Suppressor macrophage (primary cell): ENCODE measurements around the gene OTOP3.

Source experiments
- DNase-seq, 4 experiments: peaks; one replicate each; pipeline ENCODE4 v3.0.0-alpha.2; 2020 to 2022

The OTOP3 gene

DNA sequence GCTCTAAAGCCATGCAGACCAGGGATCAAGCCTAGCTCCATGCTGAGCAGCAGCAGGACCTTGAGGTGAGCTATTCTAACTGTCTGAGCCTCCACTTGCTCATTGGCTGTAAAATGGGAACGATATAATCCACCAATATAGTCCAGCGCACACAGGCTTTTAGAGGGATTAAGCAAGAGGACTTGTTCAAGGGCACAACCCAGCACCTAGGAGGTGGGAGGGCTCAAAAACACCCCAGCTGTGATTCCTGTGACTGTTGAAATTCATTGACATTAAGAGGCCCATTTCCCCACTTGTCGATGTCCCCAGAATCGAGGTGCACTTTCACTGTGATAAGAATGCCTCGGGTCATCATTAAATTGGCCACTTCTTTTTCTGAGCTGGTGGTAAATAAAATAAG lies 16.8 kb upstream of the OTOP3 start:
- DNase-seq = no peak

DNA sequence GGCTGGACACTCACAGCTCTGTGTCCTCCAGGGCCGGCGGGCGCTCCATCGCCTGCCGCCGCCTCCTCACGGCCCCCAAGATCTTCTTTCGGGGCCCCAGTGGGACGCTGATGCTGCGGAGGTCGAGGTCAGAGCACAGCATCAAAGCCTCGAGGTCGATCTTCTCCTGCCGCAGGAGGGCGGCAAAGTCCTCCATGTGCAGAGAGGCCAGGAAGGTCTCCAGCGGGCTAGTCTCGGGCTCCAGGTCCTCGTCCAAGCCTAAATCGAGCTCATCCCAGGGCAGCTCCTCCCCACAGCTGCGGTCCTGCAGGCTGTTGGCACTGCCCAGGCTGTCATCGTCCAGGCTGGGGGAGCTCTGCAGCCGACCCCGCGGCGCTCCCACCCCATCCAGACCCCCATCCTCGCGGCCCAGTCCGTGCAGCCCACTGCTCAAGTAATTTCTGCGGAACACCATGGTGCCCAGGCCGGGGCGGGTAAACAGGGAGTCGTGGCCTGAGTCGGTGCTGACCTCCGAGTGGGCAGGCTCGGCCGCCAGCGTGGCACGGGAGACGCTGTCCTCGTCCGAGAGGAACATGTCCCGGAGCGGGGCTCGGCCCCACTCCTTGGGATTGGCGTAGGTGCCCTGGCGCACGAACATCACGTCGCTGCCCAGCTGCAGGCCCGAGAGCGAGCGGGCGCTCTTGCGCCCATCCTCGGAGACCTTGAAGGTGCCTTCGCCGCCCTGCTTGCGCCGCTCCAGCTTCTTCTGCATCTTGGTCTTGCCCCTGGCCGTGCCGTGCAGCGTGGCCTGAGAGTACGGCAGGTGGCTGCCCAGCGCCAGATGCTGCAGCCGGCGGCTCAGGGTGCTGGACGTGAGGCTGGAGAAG lies 16.0 kb upstream of the OTOP3 start:
- DNase-seq = peak; percentile 29 to 59 (median 45)

DNA sequence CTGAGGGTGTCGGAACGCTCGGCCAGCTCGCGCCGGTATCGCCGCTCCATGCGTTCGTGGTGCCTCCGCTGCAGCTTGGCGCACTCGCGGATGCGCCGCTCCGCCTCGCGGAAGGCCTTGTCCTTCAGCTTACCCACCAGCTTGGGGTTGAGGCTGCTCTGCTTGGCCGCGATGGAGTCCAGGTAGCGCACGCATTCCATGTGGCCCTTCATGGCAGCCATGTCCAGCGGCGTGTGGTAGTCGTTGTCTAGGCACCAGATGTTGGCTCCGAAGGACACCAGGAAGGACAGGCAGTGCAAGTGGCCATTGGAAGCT lies 15.4 kb upstream of the OTOP3 start:
- no peak for DNase-seq

DNA sequence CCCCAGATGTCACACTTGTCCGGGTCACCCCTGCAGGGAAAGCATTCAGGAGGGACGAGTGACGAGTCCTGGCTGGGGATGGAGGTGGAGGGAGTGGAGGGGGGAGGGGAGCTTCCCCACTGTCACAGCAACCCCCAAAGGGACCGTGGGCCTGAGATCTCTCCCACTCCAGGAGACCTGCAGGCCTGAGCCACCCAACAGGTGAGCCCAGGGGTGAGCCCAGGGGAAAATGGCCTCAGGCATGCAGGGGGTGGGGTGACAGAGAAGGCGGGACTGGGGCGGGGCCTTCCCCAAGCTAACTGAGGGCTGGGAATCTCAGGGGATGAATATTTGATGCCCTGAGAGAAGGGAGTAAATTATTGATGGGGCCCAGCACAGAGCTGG lies 15.1 kb upstream of the OTOP3 start:
- no peak for DNase-seq

DNA sequence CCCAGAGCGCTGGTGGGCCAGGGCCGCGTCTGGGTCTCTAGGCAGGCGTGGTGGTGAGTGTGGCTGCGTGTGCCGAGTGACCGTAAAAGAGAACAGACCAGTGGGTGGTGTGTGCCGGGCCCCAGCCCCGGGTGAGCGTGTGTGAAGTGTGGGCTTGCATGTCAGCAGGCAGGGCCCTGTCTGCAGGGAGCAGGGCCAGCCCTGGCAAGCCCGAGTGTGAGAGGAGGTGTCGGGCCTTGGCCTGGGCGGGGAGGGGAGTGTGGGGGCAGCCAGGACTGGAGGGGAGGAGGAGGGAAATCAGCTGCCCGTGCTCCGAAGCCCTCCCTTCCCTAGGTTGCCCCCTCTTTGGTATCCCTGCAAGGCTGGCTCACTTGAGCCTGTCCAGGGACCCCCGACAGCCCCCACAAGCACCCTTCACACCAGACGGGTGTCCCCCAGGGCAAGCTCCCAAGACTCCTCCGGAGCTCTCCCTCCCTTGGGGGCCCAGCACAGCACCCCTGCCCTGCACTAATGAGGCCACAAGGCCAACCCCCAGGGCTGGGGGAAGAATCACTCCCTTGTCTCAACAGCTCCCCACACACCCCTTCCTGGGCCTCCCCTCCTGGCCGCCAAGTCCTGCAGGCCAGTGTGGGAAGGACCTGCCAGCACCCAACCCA lies 14.5 kb upstream of the OTOP3 start:
- no peak for DNase-seq

DNA sequence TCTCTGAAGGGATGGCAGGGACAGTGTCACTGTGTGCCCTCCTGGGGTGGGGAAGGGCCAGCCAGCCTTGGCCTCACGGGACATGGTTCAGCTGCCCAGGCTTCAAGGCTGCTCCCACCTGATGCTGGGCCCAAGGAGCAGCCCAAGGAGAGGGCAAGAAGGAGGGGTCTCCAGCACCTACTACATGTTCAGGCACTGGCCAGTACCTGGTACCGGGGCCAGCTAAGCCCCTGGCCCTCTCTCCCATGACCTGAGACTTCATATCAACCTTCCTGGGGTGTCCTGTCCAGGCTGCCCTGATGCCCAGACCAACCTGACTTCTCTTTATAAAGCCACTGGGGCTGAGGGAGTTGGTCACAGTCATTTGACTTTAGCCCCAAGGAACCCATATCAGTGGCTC lies 13.9 kb upstream of the OTOP3 start:
- no peak for DNase-seq

DNA sequence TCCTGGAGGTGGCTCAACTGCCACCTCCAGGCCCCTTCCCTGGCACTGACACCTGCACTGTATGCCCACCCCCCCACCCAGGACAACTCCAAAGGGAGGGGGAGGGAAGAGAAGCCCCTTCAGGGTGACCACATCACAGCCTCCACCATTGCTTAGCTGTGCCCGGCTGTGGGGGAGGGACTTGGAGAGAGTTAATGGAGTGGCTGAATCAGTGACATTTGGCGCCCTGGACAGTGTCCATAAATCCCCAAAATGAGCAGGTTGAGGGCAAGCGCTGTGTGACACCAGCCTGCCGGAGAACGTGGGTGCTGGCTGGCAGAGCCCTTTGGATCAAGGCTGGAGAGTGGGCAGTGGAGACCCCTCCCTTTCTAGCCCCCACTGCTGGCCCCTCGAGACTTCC lies 13.5 kb upstream of the OTOP3 start:
- DNase-seq = no peak

DNA sequence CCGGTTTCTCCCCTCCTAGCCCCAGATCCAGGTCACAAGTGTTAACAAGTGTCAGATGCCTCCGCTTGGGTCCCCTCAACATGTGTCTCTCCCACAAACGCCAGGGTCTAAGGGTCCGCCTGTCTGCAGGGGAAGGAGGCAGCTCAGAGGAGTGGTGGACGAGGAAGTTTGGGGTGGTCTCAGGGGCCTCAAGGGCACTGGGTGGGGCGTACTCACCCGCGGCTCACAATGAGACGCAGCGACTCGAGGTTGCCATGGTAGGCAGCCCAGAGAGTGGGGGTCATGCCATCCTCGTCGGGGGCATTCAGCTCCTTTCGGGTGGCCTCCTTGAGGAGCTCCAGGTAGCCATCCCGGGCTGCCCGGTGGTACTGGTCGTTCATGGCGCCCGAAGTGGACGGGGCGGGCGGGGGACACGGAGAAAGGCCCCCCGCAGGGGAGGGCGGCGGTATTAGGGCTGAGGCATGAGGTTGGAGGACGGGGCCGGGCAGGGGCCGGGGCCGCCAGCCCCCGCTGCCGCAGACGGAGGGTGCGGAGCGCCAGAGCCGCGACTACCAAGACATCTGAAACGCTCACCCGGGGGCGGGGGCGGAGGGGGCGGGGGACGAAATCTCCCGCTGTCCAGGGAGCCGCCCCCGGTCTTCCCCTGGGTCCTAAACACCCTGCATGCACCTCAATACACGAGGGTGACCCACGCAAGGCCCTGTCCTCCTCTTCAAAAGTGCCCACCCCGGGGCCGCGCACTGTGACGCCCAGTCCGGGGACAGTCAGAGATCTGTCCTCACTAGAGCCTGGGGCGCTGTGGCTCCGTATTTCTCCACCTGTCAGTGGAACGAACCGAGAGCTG lies 12.8 kb upstream of the OTOP3 start, which contains the start of gene USH1G:
Gene USH1G, minus strand, starts transcription at position 562 of the 844 bp plus-strand sequence. Its CDS starts 182 bp downstream, at position 380.
- peak in 1 of 4 experiments; percentile 18 for DNase-seq

DNA sequence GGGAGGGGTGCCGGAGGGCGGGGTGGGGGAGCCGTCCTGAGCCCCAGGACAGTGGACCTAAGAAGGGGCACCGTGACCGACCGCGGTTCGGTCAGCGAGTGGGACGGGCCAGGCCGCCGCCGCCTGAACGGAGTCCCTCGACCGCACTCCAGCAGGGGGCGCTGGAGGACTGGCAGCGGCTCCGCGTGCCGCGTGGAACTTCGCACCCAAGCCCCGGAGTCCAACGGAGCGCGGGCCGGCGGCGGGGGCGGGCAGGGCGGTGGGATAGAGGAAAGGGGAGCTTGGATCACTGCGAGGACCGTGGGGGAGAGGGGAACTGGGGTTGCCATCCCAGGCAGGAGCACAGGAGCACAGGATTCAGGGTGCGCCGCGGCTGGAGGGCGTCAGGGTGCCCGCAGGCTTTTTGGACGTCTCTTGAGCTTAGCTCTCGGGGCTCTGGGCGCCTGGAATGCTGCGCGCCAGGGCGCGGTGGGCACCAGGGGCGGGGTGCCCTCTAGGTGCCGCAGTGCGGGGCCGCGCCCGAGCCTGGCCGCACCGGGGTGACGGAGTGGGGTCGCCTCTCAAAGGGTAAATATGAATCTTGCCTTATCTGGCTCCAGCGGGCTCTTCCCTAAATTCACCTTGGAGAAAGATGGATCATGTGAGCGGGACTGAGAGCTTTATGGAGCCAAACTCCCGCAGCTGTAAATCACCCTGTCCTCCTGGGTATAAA lies 12.0 kb upstream of the OTOP3 start:
- peak; percentile 74 to 90 (median 84) for DNase-seq

DNA sequence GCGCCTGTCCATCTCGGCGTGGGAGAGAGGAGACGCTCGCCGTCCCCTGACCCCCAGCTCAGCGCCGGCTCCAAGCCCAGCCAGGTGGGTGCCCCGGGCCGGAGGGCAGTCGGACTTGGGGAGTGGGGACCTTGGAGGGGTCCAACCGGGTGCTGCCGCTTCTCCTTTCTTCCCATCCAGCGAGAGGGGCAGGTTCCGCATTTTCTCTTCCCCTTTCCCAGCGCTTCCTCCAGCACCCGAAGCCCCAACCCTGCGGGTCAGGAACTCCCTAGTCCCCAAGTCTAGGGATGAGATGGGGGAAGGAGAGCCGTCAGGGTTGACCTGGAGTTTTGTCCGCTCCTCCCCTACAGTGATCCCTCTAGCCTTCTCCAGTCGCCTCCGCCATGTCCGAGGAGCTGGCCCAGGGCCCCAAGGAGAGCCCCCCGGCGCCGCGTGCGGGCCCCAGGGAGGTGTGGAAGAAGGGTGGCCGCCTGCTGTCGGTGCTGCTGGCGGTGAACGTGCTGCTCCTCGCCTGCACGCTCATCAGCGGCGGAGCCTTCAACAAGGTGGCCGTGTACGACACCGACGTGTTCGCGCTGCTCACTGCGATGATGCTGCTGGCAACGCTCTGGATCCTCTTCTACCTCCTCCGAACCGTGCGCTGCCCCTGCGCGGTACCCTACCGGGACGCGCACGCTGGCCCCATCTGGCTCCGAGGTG lies 11.3 kb upstream of the OTOP3 start, which contains the start of gene OTOP2:
Gene OTOP2, plus strand, starts transcription at position 24 of the 699 bp plus-strand sequence. Its CDS starts 360 bp downstream, at position 384.
- peak; percentile 82 to 90 (median 88) for DNase-seq

DNA sequence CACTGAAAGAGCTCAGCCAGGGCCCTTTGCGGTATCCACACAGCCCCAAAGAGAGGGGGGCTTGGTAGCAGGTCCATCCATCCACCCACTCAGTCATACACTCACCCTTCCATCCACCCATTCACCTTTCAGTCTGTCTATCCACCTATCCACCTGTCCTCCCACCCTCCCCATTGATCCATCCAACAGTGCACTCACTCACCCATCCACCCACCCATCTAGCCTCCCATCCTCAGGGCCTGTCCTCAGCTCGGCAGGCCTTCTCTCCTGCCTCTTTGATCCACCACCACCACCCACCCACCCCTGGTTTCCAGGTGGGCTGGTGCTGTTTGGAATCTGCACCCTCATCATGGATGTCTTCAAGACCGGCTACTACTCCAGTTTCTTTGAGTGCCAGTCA lies 10.5 kb upstream of the OTOP3 start:
- DNase-seq = no peak

DNA sequence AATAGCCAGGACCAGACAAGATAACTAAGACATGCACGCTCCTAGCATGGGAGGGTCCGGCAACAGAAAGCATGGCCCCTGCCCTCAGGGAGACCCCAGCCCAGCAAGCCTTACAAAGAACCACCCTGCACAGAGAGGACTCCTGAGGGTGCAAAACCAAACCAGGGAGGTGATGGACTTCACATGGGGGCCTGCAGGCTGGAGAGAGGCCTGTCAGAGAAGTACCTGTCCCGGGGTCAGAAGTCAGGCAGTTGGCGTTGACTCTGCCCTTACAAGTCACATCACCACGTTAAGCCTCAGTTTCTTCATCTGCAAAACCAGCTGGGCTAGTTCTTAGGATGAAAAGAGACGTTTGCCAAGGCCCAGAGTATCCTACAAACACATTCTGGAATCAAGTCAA lies 6.9 kb upstream of the OTOP3 start:
- DNase-seq = no peak

DNA sequence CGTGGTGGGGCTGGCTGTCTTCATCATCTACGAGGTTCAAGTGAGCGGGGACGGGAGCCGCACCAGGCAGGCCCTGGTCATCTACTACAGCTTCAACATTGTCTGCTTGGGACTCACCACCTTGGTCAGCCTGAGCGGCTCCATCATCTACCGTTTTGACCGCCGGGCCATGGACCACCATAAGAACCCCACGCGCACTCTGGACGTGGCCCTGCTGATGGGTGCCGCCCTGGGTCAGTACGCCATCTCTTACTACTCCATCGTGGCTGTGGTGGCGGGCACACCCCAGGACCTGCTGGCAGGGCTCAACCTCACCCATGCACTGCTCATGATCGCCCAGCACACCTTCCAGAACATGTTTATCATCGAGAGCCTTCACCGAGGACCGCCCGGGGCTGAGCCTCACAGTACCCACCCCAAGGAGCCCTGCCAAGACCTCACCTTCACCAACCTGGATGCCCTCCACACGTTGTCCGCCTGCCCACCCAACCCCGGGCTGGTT lies 5.1 kb upstream of the OTOP3 start:
- DNase-seq = no peak

DNA sequence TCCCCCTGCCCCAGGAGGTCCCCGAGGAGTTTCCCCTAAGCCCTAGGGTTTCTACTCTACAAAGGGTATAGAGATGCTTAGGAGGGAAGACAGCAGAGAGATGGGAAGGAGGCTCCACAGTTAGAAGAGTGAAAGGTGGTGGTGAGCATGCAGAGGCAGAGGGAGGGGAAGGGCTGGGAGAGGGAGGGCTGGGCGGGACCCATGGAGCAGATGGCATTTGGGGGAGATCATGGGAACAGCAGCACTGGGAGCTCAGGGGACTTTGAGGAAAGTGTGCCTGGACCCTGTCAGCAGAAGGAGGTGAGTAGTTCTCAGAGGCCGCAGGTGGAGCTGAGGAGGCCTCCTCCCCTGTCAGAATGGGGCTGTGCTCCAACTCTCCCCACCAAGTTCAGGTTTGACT lies 650 bp upstream of the OTOP3 start:
- no peak for DNase-seq

DNA sequence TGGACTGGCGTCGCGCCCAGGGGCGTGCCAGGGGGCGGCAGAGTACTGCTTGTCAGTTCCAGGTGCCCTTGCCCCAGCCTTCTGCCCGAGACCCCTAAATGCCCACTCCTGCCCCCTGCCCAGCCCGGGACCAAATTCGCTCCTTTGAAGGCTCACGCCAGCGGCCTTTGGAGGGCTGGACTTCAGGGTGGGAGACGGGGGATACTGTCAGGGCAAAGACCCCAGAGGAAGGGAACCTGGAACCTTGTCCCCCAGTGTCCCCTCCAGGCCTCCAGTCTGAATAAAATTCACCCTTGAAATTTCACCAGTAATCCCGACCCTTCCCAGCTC lies 737 bp downstream of the OTOP3 start:
- no peak for DNase-seq

DNA sequence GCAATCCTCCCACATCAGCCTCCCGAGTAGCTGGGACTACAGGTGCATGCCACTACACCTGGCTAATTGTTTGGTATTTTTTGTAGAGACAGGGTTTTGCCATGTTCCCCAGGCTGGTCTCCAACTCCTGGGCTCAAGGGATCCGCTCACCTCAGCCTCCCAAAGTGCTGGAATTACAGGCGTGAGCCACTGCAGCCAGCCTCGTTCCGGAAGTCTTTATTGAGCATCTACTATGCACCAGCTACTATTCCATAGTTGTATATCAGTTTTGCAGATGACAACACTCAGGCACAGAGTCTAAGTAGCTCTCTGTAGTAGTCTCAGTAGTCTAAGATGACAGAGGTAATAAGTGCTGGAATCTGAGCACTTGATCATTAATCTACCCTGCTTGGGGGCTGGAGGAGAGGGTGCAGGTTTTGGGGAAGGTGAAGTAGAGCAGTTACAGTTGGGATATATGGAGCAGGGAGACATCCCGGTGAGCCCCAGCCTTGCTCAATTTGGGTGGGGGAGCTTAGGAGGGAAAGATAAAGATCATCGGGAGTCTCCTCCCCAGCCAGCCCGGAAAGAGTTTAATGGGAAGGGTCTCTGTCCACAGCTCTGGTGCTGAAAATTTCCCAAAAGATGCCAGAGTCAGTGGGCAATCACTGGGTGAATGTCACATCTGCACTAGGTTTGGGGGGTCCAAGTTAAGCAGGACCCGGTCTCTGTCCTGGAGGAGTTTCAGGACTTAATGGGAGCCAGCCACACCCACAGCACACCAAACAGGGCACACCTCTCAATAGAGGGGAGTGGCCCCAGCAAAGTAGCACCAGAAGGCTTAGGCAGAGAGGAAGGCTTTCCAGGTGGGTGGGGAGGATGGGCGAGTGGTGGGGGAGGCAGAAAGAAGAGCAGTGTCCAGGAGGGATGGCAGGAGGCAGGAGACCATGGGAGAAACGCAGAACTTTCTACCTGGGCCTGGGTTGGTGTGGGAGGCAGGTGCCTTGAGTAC lies 1.7 kb downstream of the OTOP3 start:
- no peak for DNase-seq

DNA sequence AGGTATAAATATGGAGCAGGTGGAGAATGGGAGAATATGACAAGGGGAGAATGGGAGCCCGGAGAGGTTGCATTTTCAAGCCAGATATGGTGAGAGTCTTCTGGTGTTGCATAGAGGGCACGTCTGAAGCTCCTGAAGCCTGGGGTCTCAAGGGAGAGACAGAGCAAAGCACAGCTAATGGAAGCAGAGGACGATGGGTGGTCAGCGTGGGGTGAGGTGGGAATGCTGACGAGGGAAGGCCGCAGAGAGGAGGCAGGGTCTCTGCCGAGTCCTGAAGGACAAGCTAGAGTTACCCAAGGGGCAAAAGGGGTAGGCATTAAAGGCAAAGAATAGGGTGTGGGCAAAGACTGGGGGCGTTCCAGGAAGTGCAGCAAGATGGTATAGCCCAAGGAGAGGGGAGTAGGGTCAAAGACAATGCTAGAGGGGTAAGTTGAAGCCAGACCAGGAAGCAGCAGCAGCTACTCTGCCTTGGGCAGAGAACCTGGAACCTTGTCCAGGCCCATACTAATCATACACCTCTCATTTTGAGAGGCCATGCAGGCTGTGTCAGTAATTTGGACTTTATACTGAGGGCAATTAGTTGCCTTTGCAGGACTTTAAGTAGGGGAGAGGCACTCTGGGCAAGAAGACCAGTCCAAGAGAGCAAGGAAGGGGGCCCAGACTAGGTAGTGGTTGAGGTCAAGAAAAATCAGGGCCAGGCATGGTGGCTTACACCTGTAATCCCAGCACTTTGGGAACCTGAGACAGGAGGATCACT lies 2.7 kb downstream of the OTOP3 start:
- DNase-seq = no peak

DNA sequence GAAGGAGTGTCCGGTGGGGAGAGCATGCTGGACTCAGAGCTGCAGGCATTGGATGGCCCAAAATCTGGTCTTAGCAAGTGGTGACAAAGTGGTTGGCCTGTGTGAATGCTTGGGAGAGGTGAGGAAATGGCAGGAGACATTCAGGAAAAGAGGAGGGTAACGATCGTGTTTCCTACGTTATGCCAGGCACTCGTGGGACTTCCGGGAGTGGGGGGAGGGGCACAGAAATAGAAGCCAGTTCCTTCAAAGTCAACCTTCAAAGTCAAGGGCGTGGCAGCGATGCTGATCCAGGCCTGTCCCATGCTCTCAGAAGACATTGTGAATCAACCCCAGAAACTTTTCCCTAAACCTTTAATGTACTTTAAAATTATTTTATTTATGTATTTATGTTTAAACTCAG lies 3.8 kb downstream of the OTOP3 start:
- DNase-seq = no peak

DNA sequence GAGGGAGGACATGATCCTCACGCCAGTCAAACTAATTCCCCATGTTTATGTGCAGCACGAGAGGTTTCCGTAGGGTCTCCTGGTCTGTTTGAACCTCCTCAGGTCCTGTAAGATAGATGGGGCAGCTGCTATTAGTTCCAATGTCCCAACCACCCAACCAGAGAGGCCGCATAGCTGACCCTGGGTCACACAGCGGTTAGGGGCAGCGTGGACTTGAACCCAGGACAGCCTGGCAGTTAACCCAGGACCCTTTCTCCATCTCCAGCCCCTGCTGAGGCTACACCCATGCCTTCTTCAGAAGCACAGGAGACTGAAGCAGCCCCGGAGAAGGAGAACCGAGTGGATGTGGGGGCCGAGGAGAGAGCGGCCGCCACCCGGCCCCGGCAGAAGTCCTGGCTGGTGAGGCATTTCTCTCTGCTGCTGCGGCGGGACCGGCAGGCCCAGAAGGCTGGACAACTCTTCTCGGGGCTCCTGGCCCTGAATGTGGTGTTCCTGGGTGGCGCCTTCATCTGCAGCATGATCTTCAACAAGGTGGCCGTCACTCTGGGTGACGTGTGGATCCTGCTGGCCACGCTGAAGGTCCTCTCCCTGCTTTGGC lies 5.5 kb downstream of the OTOP3 start:
- no peak for DNase-seq
